Liver (tissue), 3 donors: ENCODE results near the gene CERKL.

Source experiments
- CTCF ChIP-seq: fragments of 150-350 bp; IDR thresholded peaks from 2 replicates; pipeline ENCODE4 v1.5.1; 2017; ENCODE audit warnings: improper control_type of control experiment, low read depth, low read length; ENCODE audit not compliant: missing input control
- FOXA2 ChIP-seq: IDR thresholded peaks from 2 replicates; pipeline ENCODE4 v1.6.1; 2016; ENCODE audit warnings: antibody characterized with exemption
- HNF4A ChIP-seq, 2 donors: conservative IDR thresholded peaks; 2 replicates each; pipeline ENCODE4 v1.6.1; 2016; ENCODE audit warnings: antibody characterized with exemption in 2 of 2, mild to moderate bottlenecking in 2 of 2
- JUND ChIP-seq, 2 donors: IDR thresholded peaks; 2 replicates each; pipeline ENCODE4 v1.6.1; 2016; ENCODE audit warnings: antibody characterized with exemption in 2 of 2
- RAD21 ChIP-seq, 2 donors: IDR thresholded peaks; 2 replicates each; pipeline ENCODE4 v1.6.1; 2016; ENCODE audit warnings: antibody characterized with exemption in 2 of 2, mild to moderate bottlenecking in 2 of 2
- REST ChIP-seq: IDR thresholded peaks from 2 replicates; pipeline ENCODE4 v1.6.1; 2016; ENCODE audit warnings: antibody characterized with exemption, mild to moderate bottlenecking
- SP1 ChIP-seq: IDR thresholded peaks from 2 replicates; pipeline ENCODE4 v1.6.1; 2018; ENCODE audit warnings: antibody characterized with exemption, mild to moderate bottlenecking
- TAF1 ChIP-seq: conservative IDR thresholded peaks from 2 replicates; pipeline ENCODE4 v1.6.1; 2016; ENCODE audit warnings: antibody characterized with exemption, mild to moderate bottlenecking
- YY1 ChIP-seq: IDR thresholded peaks from 2 replicates; pipeline ENCODE4 v1.6.1; 2016; ENCODE audit warnings: antibody characterized with exemption, mild to moderate bottlenecking
- ZBTB33 ChIP-seq: IDR thresholded peaks from 2 replicates; pipeline ENCODE4 v1.6.1; 2016; ENCODE audit warnings: antibody characterized with exemption
- donor health status: healthy.
- donor health status: healthy.

GRCh38 chr2:181670632-181671031, 13.7 kb upstream of the CERKL start:
- no peak for TF ChIP-seq CTCF
- no peak for TF ChIP-seq REST
- no peak for TF ChIP-seq TAF1
- TF ChIP-seq ZBTB33 = no peak
- TF ChIP-seq YY1 = no peak
- no peak for TF ChIP-seq FOXA2
- no peak for TF ChIP-seq RAD21 (IDR thresholded peaks at IDR 0.05)
- TF ChIP-seq JUND (IDR thresholded peaks at IDR 0.05) = no peak
- TF ChIP-seq HNF4A (conservative IDR thresholded peaks at IDR 0.05) = no peak
- no peak for TF ChIP-seq SP1
